K562 (cell line): ENCODE measurements around the gene TICRR. TPM values are rescaled to one million over a fixed set of nuclear protein-coding genes. Genes with fewer than 3 reads are reported as not detected.

Experiments
- CBFB ChIP-seq: sonication (generic); formaldehyde crosslinking; IDR thresholded peaks from 2 replicates; pipeline ENCODE4 v1.4.0; 2020; ENCODE audit warnings: mild to moderate bottlenecking, missing genetic modification reagents
- HDAC1 ChIP-seq, 2 experiments: fragments of 450-650 bp; IDR thresholded peaks; 2 replicates each; pipeline ENCODE4 v1.6.1; 2016 to 2017; ENCODE audit warnings: inconsistent platforms in 1 of 2, mild to moderate bottlenecking in 1 of 2, moderate library complexity in 1 of 2
- PHF8 ChIP-seq: fragments of 200-600 bp; sonication (generic); IDR thresholded peaks from 2 replicates; pipeline ENCODE4 v1.6.1; 2012; ENCODE audit warnings: mixed run types, mild to moderate bottlenecking, inconsistent platforms, low read length, moderate library complexity, borderline replicate concordance
- RBM34 ChIP-seq: fragments of 200-400 bp; formaldehyde crosslinking; IDR thresholded peaks from 2 replicates; pipeline ENCODE4 v1.6.1; 2018; ENCODE audit warnings: low read length, borderline replicate concordance; ENCODE audit not compliant: insufficient read depth
- polyA plus RNA-seq, 8 experiments: library from polyadenylated mRNA; depleted of rRNA in 4 of 8; stranded (reverse) in 5 of 8; unstranded in 3 of 8; fragments of >200 nt; fragmentation: Nextera tagmentation in 2 of 8; fragmentation: Illumina TruSeq in 1 of 8; extraction: Ambion mirVana in 2 of 8; extraction: Trizol in 1 of 8; gene quantifications; 2 replicates each; pipeline versions ENCODE4 v1.2.1 to v1.2.3, GENCODE V29; 2011 to 2014; ENCODE audit warnings: inconsistent platforms in 1 of 8, missing spikeins in 1 of 8
- total RNA-seq, 7 experiments: library from RNA; depleted of rRNA in 6 of 7; stranded (reverse); fragments of >200 nt in 6 of 7; fragmentation: Illumina TruSeq in 2 of 7; extraction: Trizol in 2 of 7; gene quantifications; 2 replicates each; pipeline versions ENCODE4 v1.2.1 to v1.2.3, GENCODE V29; 2011 to 2021; ENCODE audit warnings: low replicate concordance in 1 of 7
- TF ChIP-seq, protein P1 (sequence below), 2 experiments: fragments of 450-650 bp; formaldehyde crosslinking in 1 of 2; IDR thresholded peaks; 2 replicates each; pipeline versions ENCODE4 v1.4.0 to v1.6.1; 2014 to 2020; ENCODE audit warnings: mild to moderate bottlenecking in 2 of 2, borderline replicate concordance in 1 of 2, low read depth in 1 of 2
- TF ChIP-seq, protein P2 (sequence below): fragments of 450-650 bp; IDR thresholded peaks from 2 replicates; pipeline ENCODE4 v1.6.1; 2016; ENCODE audit warnings: mild to moderate bottlenecking, moderate library complexity

TICRR gene
- total and polyA plus RNA-seq, 9 of the 15 experiments (the other 6 are each of a cell fraction or from before 2014, with no cell fraction given): 0.84 to 22.9 (median 13.7) TPM

DNA sequence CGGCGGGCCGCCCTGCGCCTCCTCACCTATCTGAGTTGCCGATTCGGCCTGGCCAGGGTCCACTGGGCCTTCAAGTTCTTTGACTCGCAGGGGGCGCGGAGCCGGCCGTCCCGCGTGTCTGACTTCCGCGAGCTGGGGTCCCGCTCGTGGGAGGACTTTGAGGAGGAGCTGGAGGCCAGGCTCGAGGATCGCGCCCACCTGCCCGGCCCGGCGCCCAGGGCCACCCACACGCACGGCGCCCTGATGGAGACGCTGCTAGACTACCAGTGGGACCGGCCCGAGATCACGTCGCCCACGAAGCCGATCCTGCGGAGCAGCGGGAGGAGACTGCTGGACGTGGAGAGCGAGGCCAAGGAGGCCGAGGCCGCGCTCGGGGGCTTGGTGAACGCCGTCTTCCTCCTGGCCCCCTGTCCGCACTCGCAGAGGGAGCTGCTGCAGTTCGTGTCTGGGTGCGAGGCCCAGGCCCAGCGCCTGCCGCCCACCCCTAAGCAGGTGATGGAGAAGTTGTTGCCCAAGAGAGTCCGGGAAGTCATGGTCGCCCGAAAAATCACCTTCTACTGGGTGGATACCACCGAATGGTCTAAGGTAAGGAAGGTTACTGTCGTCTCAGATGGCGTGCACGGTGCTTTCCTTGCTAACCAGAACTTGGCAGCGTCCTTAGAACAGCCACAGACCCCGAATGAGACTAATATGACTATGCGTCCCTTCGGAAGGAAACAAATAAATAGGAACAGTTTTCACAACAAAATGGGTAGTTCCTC lies 567 bp downstream of the TICRR start (continued):
- TF ChIP-seq, protein P1, sequence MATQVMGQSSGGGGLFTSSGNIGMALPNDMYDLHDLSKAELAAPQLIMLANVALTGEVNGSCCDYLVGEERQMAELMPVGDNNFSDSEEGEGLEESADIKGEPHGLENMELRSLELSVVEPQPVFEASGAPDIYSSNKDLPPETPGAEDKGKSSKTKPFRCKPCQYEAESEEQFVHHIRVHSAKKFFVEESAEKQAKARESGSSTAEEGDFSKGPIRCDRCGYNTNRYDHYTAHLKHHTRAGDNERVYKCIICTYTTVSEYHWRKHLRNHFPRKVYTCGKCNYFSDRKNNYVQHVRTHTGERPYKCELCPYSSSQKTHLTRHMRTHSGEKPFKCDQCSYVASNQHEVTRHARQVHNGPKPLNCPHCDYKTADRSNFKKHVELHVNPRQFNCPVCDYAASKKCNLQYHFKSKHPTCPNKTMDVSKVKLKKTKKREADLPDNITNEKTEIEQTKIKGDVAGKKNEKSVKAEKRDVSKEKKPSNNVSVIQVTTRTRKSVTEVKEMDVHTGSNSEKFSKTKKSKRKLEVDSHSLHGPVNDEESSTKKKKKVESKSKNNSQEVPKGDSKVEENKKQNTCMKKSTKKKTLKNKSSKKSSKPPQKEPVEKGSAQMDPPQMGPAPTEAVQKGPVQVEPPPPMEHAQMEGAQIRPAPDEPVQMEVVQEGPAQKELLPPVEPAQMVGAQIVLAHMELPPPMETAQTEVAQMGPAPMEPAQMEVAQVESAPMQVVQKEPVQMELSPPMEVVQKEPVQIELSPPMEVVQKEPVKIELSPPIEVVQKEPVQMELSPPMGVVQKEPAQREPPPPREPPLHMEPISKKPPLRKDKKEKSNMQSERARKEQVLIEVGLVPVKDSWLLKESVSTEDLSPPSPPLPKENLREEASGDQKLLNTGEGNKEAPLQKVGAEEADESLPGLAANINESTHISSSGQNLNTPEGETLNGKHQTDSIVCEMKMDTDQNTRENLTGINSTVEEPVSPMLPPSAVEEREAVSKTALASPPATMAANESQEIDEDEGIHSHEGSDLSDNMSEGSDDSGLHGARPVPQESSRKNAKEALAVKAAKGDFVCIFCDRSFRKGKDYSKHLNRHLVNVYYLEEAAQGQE (IDR thresholded peaks at IDR 0.05; ENCODE audit: borderline replicate concordance): no peak
- TF ChIP-seq, protein P1 (CRISPR knock-in tag; IDR thresholded peaks at IDR 0.05; ENCODE audit: low read depth): no peak
- TF ChIP-seq RBM34 (no peak), PHF8 (peak; percentile 20; the same call in 1 of the 2 replicates), CBFB (CRISPR knock-in tag) (0 out of 2 replicates have a peak, but pooled peaks have one; percentile 56), HDAC1 (IDR thresholded peaks at IDR 0.05) (0 out of 4 replicates have a peak, but pooled peaks of 1 of the 2 experiments have one; percentile 41)
- TF ChIP-seq, protein P2, sequence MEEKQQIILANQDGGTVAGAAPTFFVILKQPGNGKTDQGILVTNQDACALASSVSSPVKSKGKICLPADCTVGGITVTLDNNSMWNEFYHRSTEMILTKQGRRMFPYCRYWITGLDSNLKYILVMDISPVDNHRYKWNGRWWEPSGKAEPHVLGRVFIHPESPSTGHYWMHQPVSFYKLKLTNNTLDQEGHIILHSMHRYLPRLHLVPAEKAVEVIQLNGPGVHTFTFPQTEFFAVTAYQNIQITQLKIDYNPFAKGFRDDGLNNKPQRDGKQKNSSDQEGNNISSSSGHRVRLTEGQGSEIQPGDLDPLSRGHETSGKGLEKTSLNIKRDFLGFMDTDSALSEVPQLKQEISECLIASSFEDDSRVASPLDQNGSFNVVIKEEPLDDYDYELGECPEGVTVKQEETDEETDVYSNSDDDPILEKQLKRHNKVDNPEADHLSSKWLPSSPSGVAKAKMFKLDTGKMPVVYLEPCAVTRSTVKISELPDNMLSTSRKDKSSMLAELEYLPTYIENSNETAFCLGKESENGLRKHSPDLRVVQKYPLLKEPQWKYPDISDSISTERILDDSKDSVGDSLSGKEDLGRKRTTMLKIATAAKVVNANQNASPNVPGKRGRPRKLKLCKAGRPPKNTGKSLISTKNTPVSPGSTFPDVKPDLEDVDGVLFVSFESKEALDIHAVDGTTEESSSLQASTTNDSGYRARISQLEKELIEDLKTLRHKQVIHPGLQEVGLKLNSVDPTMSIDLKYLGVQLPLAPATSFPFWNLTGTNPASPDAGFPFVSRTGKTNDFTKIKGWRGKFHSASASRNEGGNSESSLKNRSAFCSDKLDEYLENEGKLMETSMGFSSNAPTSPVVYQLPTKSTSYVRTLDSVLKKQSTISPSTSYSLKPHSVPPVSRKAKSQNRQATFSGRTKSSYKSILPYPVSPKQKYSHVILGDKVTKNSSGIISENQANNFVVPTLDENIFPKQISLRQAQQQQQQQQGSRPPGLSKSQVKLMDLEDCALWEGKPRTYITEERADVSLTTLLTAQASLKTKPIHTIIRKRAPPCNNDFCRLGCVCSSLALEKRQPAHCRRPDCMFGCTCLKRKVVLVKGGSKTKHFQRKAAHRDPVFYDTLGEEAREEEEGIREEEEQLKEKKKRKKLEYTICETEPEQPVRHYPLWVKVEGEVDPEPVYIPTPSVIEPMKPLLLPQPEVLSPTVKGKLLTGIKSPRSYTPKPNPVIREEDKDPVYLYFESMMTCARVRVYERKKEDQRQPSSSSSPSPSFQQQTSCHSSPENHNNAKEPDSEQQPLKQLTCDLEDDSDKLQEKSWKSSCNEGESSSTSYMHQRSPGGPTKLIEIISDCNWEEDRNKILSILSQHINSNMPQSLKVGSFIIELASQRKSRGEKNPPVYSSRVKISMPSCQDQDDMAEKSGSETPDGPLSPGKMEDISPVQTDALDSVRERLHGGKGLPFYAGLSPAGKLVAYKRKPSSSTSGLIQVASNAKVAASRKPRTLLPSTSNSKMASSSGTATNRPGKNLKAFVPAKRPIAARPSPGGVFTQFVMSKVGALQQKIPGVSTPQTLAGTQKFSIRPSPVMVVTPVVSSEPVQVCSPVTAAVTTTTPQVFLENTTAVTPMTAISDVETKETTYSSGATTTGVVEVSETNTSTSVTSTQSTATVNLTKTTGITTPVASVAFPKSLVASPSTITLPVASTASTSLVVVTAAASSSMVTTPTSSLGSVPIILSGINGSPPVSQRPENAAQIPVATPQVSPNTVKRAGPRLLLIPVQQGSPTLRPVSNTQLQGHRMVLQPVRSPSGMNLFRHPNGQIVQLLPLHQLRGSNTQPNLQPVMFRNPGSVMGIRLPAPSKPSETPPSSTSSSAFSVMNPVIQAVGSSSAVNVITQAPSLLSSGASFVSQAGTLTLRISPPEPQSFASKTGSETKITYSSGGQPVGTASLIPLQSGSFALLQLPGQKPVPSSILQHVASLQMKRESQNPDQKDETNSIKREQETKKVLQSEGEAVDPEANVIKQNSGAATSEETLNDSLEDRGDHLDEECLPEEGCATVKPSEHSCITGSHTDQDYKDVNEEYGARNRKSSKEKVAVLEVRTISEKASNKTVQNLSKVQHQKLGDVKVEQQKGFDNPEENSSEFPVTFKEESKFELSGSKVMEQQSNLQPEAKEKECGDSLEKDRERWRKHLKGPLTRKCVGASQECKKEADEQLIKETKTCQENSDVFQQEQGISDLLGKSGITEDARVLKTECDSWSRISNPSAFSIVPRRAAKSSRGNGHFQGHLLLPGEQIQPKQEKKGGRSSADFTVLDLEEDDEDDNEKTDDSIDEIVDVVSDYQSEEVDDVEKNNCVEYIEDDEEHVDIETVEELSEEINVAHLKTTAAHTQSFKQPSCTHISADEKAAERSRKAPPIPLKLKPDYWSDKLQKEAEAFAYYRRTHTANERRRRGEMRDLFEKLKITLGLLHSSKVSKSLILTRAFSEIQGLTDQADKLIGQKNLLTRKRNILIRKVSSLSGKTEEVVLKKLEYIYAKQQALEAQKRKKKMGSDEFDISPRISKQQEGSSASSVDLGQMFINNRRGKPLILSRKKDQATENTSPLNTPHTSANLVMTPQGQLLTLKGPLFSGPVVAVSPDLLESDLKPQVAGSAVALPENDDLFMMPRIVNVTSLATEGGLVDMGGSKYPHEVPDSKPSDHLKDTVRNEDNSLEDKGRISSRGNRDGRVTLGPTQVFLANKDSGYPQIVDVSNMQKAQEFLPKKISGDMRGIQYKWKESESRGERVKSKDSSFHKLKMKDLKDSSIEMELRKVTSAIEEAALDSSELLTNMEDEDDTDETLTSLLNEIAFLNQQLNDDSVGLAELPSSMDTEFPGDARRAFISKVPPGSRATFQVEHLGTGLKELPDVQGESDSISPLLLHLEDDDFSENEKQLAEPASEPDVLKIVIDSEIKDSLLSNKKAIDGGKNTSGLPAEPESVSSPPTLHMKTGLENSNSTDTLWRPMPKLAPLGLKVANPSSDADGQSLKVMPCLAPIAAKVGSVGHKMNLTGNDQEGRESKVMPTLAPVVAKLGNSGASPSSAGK: peak; percentile 29; the same call in 1 of the 2 replicates
